Myocyte (in vitro differentiated cells): ENCODE measurements around the gene TELO2. TPM values are rescaled to one million over a fixed set of nuclear protein-coding genes. Genes with fewer than 3 reads are reported as not detected.

ENCODE experiments used
- DNase-seq: peaks from one replicate; pipeline ENCODE4 v3.0.0-alpha.2; 2012; ENCODE audit warnings: low read depth
- total RNA-seq: library from RNA; depleted of rRNA; stranded (reverse); fragments of >200 nt; gene quantifications from 2 replicates; pipeline ENCODE4 v1.2.3, GENCODE V29; 2014

Gene TELO2
- total RNA-seq, 1 donor from 2014 or later = 17.5 TPM

DNA sequence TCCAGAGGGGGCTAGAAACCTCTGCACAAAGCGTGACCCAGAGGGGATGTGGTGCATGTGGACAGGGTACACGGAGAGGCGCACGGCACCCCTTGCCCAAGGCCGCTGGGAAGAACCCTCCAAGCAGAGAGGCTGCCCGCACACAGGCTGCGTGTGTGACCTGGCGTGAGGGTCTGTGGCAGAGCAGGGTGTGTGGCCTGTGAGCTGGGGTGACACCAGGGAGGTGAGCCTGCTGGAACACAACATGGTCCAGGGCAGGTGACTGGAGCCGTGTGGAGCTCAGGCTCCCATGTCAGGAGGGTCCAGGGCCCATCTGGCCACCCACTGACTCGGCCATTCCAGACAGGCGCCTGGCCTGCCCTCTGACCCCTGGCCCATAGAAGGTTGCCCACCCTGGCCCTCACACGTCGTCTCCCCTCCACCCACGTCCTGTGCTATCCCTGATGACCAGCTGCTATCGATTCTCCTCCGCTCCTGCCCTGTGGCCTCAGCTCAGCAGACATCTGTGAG, 25.5 kb downstream of the TELO2 start:
- no peak for DNase-seq

DNA sequence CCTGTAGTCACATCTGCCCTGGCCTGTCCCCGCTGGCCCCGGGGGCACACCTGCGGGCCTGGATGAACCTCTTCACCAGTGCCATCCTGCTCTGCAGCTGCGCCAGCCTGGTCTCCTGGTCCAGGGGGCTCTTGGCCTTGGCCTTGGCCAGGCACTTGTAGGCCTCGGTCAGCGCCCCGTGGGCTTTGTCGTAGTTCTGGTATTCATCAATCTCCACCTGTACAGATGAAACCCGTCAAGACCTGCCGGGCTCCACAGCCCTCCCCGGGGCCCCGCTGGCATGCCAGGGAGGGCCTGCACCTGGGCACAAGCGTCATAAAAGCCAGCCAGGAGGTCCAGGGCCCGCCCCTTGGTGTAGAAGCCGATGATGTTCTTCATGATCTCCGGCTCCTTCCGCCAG, 26.7 kb downstream of the TELO2 start:
- DNase-seq = no peak

DNA sequence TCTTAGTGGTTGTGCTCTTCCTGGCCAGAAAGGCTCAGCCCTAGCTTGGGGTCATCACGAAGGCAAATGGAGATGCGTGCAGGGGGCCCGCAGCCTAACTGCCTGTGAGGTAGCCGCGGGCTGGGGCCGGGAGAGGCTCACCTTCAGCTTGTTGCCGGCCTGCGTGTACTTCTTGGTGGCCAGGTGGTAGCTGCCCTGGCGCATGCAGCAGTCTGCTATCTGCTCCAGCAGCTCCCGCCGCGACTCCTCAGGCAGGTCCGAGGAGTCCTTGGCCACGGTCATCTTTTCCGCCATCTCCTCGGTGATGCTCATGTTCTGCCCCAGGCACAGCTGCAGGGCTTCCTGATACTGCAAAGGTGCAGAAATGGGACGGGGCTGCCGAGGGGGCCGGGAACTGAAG, 27.3 kb downstream of the TELO2 start:
- no peak for DNase-seq

DNA sequence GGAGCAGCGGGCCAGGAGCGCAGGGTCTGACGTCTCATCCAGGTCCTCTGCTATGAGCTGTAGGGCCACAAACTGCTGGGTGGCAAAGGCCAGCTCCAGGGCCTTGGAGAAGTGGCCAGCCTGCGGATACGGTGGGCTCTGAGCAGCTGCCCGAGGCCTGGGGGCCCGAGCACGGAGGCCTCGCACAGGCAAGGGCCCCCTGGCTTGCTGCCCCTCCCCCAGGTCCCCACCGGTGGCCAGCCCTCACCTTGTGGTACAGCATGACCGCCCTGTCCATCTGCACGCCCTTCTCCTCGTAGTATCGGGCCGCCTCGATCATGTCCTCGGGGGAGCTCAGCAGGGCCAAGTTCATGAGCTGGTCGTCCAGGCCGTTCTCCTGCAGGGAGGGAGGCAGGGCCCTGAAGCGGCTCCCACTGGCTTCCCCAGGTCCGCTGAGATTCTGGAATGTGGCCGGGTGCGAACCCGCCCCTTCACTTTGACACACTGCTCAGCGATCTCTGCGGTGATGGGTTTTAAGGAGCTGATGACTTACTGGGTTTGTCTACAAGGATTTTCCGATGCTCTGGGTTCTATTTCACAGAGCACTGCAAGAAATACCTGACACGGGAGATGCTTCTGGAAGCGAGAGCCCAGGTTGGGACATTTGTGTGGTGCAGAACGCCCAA, 30.6 kb downstream of the TELO2 start:
- no peak for DNase-seq

DNA sequence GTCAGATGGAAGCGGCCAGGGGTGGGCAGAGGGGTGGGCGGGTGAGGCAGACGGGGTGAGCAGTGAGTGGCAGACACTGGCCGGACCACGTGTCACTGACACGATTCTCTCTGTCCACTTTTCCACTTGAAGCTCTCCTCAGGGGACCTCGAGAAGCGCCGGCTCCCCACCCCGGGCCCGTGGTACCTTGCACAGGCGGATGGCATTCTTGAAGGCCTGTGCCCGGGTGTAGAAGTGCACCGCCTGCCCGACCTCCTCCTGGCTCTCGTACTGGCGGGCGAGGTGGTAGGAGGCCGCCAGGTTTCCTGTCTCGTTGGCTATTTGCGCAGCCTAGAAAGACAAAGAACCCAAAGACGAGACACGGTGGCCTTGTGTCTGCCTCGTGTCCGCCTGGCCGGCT, 31.2 kb downstream of the TELO2 start:
- no peak for DNase-seq

DNA sequence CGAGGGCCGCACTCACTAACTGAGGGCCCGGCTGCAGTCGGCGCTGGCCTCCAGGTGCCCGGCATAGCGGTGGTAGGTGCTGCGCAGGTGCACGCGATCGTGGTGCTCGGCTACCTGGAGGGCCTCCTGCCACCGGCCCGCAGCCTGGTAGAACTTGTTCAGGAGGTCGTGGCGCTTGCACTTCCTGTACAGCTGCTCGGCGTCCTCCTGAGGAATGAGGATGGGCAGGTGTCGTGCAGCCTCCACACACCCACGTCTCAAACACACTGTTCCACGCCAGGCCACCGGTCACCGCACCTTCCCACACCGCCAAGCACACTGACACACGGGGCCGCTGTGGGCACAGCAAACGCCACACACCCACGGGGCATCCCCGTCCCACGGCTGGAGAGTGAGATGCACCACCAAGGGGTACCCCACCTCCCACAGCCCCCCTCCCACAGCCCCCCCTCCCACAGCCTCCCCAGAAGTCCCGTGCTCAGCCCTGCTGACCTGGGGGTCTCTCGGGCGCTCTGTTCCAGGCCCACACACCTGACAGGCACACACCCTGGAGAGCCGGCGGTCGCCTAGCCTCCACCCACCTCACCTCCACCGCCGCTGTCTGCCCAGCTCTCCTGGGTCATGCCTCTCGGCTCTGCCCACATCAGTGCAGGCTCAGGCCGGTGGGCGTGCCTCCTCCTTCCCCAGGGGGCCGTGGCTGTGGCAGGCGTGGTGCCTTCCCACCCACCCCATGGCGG, 32.9 kb downstream of the TELO2 start:
- no peak for DNase-seq

DNA sequence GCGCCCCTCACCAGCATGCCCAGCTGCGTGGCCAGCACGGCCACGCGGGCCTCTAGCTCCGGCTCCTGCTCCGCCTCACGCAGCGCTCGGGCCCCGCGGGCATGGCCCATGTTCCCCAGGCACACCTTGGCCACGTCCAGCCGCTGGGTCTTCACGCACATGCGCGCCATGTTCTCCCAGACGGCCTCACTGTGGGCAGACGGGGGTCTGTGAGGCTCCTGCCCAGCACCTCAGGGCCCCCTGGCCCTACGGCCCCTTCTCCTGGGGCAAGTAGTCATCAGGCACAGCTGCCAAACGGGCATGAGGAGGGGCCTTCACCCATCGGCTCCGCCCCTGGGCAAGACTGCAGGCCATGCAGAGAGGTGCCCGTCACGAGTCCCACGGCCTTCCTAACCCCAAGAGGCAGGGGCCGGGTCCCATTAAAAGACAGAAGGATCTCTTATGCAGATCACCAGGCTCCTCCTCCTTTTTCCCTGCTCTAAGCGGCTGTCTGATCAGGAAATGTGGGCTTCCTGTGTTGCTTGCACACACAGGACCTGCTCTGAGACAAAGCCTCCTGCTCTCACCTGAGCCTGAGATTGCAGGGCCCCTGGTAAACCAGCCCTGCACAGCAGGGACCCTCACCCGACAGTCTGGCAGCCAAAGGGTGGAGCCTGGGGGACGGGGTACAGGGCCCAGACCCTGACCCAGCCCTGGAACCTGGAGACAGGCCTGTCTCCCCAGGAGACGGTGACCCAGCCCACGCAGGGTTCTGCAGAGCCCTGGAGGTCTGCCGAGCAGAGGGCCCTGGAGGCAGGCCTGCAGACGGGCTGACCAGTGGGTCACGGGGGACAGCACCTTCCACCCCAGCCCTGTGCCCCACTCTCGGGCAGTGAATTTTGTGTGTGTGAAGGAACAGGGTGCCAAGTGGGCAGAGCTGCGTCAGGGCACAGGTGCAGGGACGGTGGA, 33.7 kb downstream of the TELO2 start:
- no peak for DNase-seq

DNA sequence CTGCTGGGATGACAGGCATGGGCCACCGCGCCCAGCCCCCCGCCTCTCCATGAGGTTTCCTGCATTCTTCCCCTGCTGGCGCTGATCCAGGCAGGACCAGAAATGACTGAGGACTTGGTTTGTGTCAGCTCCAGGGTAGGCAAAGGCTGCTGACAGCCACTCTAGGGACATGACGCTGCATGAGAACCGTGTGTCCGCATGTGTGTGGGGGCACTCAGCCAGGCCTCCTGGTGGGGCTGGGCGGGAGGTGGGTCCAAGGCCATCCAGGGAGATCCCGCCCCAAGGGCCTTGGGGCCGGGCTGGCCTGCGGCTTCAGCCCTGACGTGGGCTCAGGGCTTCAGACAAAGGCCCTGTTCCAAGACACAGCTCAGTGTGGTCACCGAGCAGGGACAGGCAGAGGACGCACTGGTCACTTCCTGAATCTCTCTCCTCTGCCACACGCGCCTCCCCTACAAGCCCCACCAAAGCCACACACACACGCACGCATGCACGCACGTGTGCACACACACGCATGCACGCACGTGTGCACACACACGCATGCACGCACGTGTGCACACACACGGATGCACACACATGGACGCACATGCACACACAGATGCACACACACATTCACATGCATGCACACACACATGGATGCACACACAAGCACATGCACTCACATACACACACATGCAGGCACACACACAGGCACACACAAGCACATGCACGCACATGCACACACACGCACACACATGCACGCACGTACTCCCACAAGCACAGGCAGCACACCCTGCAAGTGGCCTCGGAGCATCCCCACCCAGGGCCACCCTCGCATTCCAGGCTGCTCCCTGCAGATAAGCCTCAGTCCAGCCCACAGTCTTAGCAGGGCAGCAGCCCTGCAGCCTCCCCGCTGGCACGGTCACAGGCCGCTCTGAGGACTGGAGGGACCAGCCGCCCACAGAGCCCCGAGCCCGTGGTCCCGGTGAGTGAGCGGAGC, 35.0 kb downstream of the TELO2 start:
- DNase-seq = no peak

DNA sequence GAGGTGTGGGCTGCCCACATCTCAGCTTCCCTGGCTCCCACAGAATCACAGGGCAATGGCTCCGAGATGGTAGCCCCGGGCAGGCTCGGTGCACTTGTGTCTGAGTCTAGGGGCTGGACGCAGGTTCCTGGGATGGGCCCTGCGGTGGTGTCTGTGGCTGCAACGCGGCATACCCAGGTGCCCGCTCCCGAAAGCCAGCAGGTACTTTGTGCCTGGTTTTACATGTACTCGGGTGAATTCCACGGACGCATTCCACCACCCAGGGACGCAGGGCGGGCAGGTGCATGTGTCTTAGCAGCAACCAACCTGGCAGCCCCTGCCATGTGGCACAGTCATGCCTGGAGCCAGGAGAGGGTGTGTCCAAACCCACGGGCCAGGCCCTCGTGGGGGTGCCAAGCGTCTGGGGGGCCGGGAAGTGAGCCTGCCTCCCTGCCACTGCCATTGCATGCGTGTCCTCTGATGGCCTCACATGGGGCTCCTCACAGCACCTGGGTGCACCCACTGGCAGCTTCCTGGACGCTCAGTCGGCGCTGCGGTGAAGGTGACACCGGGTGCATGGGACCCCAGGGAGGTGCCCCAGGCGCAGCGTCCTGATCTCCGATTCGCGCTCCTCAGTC, 35.9 kb downstream of the TELO2 start:
- DNase-seq = no peak

DNA sequence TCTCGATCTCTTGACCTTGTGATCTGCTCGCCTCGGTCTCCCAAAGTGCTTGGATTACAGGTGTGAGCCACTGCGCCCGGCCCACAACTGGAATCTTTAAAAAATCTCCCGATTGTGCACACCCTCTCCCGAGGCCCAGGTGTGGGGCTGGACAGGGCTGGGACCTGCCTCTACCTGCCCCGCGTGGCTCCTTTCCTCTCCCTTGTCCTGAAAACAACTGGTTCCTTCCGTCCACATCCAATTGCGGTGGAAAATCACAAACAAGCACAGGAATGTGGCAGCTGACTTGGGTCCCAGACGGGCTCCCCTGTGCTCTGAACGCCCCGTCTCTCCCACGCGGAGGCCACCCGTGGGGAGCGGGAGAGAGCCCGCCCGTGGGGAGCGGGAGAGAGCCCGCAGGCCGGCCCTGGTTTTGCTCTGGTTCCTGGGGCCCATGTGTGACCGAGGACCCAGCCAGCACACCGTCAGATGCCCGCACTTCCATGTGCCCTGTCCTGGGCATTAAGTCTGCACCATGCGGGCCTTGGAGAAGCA, 37.3 kb downstream of the TELO2 start:
- no peak for DNase-seq

DNA sequence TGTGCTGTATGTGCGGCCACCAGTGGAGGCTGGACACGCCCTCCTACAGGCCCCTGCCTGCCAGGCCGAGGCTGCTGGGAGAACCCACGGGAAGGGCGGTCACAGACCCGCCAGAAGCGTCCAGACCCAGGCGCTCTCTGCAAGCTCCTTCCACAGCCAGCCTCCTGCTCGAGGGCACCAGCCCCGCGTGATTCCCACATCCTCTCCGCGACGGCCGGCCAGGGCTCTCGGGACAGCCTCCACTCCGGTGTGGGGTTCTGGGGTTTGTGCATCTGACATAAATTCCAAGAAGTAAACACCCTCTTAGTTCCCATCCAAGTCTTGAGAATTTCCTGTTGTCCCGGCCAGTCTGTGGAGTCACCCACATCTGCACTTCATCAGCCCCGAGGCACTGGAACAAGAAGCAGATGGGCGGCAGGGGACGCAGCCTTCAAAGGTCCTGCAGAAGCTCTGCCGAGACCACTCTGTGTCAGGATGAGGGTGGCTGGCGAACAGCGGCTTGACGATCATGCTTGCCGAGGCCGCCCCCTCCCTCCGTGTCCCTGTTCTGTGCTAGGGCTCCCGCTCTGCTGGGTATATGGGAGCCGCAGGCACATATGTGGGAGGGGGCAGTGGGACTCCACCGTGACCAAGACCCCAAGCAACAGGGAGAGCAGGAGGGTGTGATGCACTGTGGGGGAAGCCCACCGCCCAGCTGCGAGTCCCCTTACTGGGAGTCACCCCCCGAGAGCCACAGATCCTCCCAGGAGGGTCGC, 37.9 kb downstream of the TELO2 start:
- DNase-seq = no peak

DNA sequence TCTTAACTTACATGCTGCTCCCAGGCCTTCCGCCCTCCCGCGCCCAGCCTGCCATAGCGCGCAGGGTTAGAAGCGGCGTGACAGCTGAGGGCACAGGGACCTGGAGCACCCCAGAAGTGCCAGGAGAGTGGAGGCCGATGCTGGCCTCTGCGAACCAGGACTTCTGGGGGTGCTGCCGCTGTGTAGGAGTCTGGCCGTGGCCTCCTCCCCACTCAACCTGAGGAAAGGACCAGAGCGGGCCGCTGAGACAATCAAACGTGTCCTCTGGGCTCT, 38.4 kb downstream of the TELO2 start:
- no peak for DNase-seq

DNA sequence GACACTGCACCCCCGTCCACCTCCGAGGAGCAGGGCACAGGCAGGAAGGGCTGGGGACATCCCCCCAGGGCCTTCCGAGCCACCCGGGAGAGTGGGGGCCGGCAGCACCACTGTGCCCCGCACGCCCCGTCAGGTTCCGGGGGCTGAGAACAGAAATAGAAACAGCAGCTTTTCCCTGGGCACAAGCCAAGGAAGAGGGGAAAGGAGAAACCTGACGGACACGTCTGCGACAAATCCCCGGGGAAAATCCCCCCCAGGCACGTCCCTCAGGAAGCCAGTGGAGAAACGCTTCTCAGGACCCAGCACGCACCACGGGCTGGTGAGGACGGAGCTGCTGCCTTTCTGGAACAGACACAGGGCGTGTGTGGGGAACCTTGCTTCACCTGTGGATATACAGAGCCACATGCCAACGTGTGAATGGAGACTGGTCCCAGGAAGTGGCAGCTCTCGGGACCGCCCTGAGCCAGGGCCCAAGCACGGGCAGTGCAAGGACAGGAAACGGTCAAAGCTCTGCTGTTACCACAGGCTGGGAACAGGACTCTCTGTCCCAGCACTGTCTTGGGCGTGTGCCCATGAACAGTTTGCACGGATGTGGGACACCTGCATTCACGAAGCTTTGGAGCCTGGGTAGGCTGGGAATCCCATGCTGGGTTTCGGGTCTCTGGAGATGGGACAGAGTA, 39.1 kb downstream of the TELO2 start:
- no peak for DNase-seq

DNA sequence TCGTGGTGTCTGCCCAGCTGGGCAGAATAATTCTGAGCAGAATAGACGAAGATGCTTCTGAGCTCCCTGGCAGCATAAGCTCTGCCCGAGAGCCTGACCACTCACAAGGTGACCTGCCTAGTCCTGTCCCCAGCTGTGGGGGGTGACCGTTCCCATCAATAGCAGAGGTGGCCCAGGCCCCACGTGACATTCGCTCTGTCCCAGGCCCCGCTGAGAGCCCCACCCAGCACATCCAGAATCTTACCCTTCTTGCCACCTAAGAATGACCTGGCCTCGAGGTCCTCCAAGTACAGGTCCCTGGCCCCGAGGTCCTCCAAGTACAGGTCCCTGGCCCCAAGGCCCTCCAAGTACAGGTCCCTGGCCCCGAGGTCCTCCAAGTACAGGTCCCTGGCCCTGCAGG, 39.6 kb downstream of the TELO2 start:
- no peak for DNase-seq

DNA sequence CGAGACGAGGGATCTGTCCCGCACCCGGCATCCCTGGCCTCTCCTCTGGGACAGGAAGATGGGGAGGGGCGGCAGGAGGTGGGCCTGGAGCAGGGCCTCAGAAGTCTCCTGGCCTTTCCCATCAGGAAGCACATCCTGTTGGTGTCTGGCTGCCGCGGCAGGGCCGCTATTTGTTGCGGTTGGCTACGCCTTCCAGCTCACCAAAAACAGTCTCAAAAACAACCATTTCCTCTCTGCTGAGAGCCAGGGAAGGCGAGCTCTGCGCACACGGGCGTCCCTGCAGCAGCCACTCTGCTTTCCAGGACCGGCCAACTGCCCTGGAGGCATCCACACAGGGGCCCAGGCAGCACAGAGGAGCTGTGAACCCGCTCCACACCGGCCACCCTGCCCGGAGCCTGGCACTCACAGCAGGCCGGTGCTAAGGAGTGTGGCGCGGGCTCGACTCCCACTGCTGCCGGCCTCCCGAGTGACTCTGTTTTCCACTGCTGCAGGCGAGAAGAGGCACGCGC, 40.3 kb downstream of the TELO2 start, which contains the start of gene TMEM204:
TSS of gene TMEM204 (plus strand) at position 224 of the 509 bp plus-strand sequence. CDS start 610 bp downstream, outside the sequence.
- DNase-seq = no peak

DNA sequence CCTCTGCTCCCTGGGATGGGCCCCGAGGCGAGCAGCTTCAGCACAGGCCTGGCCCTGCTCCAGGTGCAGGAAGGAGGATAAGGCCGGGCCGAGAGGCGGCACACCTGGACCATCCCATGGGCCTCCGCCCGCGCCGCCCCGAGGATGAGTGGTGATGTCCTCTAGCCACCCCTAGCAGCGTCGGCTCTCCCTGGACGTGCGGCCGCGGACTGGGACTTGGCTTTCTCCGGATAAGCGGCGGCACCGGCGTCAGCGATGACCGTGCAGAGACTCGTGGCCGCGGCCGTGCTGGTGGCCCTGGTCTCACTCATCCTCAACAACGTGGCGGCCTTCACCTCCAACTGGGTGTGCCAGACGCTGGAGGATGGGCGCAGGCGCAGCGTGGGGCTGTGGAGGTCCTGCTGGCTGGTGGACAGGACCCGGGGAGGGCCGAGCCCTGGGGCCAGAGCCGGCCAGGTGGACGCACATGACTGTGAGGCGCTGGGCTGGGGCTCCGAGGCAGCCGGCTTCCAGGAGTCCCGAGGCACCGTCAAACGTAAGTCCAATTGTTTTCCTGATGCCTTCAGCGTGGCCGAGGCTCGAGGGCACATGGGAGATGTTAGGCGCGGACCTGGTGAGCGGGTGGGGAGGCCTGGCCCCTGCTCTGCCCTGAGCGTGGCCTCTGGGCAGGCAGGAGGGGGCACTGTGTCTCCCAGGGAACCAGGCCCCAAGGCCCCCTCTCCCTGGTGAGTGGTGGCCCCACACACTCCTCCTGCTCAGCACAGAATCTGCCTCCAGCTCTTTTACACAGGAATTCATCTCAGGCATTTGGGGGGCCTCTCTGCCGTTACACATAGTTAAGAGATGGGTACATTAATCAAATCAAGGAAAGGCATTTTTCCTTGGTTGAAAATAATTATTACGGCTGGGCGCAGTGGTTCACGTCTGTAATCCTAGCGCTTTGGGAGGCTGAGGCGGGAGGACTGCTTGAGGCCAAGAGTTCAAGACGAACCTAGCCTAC, 41.2 kb downstream of the TELO2 start:
- DNase-seq = no peak
